OCI-M2 (cell line): ENCODE data around the gene SETD1A.

Source experiments
- DNase-seq: peaks from one replicate; lab custom pipeline; 2025; ENCODE audit not compliant: unreplicated experiment; lab: John Stamatoyannopoulos, UW

Gene SETD1A

DNA sequence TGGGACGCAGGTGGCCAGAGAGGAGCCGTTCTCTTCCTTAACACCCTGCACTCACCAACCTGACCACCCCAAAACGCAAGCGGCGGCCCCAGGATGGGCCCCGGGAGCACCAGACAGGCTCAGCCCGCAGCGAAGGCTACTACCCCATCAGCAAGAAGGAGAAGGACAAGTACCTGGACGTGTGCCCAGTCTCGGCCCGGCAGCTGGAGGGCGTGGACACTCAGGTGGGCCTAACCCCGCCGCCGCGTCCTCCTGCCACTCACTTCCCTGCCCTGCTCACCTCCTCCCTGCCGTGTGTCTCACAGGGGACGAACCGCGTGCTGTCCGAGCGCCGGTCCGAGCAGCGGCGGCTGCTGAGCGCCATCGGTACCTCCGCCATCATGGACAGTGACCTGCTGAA lies 22.9 kb downstream of the SETD1A start:
- no peak for DNase-seq

DNA sequence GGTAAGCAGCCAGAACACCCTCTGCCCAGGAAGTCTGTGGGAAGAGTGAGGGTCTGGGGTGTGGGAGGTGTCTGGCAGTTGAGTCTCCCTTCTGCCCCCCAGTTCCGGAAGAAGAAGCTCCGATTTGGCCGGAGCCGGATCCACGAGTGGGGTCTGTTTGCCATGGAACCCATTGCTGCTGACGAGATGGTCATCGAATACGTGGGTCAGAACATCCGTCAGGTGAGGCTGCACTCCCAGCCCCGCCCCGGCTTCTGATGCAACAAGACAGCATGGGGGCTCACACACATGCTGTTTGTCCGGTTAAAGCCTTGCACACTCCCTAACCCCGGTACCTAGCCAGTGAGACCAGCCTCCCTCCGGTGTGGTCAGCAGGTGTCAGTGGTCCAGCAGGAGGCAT lies 23.4 kb downstream of the SETD1A start:
- DNase-seq: no peak

DNA sequence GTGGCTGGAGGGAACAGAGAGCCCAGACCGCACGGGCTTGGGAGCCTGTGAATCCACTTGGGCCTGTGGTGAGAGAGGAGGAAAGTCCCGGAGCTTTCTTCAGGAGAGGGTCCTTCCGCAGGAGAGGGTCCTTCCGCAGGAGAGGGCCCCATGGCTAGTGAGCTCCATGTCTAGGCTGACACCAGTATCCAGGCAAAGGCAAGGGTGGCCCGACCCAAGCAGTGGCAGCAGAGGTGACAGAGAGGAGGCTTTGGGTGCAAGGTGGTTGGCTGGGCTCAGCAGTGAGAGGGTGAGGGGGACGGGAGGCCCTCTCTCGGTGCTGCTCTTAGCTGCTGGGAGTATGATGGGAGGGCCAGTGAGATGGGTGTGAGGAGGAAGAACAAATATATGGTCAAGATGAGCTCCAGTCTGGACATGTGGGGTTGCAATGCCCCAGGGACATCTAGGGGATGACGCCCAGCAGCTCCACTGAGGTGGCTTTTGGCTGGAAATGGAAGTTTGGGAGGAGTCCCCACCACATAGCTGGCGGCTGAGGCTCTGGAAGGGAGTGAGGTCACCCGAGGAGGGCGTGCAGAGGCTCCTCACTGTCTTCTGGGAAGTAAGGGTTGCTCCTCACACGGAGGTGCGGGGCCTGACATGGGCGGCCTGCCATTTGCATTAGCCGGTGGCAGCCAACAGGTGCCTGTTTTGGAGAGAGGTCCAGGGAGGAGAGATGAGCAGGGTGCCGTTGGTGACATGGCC lies 25.2 kb downstream of the SETD1A start:
- no peak for DNase-seq

DNA sequence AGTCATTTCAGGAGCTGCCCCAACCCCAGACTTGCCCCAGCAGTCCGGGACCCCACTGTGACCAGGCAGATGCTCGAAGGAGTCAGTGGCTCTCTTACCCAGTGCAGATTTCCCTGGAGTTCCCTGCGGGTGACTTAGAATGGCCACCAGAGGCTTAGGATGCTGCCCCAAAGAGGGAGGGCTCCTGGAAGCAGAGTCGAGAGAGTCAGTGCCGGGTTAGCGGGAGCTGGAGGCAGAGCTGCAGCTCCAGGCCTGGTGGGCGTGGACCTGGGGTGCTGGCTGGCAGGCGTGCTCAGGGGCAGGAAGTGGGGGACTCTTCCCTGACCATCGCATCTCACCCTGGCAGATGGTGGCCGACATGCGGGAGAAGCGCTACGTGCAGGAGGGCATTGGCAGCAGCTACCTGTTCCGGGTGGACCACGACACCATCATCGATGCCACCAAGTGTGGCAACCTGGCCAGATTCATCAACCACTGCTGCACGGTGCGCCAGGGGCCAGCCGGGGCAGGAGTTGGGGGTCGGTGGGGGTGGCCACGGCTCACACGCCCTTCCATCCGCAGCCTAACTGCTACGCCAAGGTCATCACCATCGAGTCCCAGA lies 25.8 kb downstream of the SETD1A start:
- DNase-seq: no peak

DNA sequence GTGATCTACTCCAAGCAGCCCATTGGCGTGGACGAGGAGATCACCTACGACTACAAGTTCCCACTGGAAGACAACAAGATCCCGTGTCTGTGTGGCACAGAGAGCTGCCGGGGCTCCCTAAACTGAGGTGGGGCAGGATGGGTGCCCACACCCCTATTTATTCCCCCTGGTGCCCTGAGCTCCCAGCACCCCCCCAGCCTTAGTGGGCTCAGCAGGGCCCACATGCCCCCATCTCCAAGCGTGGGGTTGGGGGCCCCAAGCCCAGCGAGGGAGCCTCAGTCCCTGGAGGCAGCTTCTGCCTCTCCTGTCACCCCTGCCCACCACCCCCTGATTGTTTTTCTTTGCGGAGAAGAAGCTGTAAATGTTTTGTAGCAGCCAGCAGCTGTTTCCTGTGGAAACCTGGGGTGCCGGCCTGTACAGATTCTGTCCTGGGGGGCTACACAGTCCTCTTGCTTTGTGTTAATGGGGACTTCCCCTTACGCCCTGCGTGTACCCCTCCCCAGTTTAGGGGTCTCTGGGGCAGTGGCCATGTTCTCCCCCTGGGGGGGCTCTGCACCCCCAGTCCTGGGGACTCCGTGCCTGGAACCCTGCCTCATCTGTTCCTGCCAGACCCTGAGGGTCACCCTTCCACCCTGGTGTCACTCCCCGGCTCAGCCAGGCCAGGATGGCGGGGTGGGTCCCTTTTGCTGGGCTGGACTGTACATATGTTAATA lies 26.5 kb downstream of the SETD1A start:
- no peak for DNase-seq

DNA sequence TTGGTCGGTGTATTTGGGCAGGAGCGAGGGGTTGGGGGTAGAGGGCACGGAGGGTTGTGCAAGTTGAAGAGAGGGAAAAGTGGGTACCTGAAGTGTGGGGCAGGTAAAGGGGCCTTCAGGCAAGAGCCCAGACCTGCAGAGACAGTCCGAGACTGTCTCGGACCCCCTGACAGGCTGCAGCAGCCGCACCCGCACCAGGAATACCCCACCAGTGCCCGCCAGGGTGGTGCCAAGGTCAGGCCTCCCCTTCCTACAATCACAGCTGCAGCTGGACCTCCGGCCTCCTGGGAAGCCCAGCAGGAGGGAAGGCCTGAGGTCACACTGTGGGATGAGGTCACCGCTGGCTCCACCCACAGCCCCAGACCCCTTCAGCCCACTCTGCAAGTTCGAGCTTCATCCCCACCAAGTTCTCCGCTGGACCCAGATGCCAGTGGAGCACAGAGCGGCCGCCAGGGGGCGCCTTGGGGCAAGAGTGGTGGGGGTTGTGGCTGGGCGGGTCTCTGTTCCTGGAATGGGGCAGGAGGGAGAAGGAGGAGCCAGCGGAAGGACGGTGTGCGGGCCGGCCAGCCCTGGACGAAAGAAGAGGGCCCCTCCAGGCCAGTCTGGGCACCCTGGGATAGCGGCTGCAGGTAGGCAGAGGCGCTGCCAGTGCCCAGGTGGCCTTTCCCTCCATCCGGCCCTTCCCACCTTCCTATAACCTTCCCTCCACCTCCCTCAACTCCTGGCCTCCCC lies 27.3 kb downstream of the SETD1A start, which contains the start of gene HSD3B7:
Gene HSD3B7 (plus strand): TSS at position 539 of the 732 bp plus-strand sequence. CDS start 452 bp downstream, outside the sequence.
- DNase-seq: no peak

DNA sequence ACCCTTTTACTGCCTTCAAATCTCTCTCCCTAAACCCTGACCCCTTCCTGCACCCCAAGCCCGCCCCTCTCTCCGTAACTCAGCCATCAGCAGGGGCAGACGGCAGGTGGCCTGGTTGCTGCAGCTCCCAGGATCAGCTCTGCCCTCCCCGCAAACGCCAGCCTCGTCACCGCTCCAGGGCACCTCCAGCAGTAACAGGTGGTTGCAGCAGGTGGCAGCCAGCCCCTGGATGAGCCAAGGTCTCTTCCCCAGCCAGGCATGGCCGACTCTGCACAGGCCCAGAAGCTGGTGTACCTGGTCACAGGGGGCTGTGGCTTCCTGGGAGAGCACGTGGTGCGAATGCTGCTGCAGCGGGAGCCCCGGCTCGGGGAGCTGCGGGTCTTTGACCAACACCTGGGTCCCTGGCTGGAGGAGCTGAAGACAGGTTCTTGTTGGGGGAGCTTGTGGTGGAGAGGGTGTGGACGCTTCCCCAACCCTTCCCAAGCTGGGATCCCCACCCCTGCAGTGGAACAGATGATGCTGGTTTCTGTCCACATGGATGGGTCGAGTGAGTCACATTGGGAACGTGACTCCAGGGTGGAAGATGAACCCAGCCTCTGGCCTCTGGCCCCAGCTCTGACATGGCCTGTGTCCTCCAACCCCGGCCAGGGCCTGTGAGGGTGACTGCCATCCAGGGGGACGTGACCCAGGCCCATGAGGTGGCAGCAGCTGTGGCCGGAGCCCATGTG lies 28.0 kb downstream of the SETD1A start:
- no peak for DNase-seq

DNA sequence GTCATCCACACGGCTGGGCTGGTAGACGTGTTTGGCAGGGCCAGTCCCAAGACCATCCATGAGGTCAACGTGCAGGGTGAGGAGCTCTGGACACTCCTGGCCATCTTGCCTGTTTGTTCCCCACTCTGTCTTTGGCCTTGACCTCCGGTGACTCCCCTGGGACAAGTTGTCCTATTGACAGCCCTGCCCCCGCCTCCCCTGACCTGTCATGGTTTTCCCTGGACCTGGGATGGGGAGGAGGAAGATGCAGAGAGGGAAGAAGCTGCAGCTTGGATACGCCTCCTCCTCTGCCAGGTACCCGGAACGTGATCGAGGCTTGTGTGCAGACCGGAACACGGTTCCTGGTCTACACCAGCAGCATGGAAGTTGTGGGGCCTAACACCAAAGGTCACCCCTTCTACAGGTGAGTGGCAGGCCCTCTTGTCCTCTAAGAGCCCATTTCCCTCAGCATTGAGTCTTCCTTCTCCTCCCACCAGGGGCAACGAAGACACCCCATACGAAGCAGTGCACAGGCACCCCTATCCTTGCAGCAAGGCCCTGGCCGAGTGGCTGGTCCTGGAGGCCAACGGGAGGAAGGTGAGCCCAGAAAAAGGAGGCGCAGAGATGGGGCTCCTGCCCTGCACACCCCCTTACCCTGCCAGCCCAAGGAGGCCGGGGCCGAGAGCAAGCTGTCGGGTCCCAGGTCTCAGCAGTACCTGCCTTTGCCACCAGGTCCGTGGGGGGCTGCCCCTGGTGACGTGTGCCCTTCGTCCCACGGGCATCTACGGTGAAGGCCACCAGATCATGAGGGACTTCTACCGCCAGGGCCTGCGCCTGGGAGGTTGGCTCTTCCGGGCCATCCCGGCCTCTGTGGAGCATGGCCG lies 28.8 kb downstream of the SETD1A start:
- DNase-seq: no peak

DNA sequence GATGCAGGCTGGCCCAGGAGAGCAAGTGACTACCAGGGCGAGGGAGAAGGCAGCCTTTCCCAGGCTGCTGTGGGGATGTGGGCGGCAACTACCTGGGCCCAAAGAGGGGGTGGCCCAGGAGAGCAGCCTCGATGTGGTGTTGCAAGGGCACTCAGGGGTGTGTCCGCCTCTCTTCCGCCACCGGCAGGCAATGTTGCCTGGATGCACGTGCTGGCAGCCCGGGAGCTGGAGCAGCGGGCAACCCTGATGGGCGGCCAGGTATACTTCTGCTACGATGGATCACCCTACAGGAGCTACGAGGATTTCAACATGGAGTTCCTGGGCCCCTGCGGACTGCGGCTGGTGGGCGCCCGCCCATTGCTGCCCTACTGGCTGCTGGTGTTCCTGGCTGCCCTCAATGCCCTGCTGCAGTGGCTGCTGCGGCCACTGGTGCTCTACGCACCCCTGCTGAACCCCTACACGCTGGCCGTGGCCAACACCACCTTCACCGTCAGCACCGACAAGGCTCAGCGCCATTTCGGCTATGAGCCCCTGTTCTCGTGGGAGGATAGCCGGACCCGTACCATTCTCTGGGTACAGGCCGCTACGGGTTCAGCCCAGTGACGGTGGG lies 30.1 kb downstream of the SETD1A start:
- no peak for DNase-seq

DNA sequence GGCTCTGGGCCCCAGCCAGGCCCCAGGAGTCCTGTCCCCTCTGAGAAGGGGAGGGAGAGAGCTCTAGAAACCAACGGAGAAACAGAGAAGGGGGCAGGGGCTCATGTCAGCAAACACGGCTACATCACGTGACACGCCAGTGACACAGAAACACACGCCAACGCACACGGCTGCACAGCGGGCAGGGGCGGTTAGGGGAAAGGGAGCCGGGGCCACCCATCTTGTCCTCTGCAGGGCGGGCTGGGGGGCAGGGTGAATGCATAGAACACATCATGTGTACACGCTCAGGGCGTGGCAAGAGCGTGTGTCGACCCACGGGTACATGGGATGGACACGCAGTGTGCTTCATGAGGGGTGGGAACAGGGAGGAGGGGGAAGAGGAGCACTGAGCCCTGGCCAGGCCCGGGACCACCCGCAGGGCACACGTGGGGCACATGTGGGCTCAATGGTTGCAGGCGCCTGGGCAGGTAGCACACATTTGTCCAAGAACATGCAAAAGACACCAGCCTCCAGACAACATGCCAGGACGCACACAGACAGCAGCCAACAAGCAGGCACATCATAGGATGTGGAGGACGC lies 32.0 kb downstream of the SETD1A start:
- DNase-seq: no peak

DNA sequence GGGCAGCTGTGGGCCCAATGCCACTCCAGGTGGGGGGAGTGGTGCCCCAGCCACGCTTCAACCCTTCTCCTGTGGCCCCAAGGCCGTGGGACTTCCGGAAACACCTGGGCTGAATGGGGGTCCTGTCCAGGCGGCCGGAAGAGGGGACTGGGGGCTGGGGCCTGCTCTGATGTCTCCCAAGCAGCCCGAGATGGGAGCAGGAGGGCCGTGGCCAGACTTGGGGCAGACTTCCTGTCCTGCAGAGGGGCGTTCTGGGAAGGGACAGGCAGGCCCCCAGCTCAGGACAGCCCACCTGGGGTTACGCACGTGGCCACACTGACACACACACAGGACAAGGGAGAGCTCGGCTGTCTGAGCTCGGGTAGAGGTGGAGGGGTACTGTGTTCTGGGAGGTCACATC lies 32.6 kb downstream of the SETD1A start:
- no peak for DNase-seq

DNA sequence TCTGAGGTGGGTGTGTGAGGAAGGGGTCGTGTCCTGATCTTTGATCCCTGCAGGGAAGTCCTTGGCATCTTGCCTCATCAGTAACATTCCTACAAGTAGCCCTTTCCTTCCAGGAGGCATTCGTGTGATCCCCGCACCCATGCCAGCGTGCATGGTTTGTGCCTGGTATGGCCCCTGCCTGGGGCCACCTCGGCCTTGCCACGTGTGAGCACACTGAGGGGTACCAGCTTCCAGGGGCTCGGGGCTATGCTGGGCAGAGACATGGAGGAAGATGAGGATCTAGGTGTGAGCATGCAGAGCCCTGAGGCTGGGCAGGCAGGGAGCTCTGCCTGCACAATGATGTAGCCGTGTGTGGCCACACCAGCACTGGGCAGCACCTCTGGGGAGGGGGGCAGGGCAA lies 33.5 kb downstream of the SETD1A start:
- DNase-seq: no peak

DNA sequence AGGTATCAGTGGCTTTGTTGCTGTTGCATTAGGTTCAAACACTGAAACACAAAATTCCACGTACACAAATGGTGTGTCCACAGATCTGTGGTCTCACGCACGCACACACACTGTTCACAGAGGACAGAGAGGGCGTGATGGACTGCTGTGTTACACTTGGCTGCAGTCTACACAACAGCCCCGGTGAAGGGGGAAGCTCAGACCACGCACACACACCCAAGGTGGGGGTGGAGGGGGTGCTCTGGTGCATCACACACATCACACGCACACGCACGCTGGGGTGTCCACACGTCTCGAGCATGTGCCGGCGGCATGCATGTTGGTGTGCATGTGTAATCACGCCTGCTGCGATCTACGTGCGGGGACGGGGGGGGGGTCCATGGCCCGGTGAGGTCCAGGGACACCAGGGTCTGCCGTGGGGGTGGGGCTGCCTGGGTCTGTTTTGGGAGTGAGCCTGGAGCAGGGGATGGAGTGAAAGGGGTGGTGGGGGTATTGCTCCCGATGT lies 34.8 kb downstream of the SETD1A start:
- DNase-seq: no peak

DNA sequence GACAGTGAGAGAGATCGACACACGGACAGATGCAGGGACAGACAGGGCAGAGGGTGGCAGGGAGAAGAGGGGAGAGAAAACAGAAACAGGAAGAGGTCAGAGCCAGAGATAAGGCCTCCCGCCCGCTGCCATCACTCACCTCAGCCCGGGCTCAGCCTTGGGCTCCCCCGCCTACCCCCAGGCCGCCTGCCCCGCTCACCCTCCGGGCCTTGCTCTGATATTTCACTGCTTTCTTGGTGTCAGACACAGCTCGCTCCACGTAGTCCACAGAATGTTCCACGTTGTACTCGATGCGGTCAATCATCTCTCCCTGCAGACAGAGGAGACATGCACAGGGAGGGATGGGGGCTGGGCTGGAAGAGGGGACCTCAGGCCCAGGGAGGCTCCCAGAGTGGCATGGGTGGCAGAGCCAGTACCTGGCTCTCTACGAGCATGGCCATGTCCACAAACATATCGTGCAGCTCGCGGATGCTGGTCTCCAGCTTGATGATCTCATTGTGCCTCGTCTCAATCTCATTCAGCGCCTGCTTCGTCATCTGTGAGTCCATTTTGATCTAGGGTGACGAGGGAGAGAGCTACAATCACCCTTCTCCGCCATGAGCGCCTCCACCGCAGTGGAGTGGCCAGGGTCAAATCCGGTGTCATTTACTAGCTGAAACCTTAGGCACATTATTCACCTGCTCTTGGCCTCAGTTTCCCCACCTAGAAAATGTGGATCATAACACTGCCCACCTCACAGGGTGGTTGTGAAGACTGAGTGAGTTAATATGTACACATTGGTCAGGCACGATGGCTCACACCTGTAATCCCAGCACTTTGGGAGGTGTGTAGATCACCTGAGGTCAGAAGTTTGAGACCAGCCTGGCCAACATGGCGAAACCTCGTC lies 35.6 kb downstream of the SETD1A start:
- DNase-seq: no peak

DNA sequence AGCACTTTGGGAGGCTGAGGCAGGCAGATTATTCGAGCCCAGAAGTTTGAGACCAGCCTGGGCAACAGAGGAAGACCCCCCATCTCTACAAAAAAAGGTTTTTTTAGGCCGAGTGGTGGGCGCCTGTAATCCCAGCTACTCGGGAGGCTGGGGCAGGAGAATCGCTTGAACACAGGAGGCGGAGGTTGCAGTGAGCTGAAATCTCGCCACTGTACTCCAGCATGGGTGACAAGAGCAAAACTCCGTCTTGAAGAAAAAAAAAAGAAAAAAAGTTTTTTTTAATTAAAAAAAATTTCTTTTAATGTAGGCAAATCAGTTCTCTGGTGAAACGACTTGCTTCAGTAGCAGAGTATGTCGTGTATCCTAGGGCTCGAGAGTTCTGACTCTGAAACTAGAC lies 38.4 kb downstream of the SETD1A start:
- DNase-seq: no peak

DNA sequence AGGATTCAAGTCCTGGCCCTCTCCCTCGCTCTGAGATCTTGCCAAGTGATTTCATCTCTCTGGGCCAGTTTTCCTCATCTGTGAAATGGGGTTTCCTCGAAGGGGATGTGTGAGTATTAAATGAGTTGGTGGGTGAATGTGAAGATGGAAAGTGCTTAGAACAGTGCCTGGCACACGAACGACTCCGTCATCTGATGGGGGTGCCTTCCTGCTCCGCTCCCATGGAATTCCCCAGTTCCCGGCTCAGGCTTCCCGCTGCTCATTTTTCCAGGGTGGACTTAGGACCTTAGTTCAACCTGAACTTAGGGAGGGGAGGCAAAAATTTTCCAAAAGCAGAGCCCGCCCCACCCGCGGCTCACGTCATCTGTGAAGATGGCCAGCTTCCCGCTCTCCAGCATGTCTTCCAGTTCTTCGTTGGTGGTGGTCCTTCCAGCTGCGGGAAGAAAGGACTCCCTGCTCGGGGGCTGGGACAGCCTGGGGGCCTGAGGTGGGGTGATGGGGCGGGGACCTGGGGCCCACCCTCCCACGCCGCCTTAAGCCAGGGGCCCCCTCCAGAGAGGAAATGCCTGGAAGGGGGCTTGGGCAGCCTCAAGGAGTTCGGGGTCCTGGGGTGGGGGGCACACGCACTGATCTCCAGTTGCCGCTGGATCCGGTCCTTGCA lies 38.9 kb downstream of the SETD1A start:
- DNase-seq: no peak

DNA sequence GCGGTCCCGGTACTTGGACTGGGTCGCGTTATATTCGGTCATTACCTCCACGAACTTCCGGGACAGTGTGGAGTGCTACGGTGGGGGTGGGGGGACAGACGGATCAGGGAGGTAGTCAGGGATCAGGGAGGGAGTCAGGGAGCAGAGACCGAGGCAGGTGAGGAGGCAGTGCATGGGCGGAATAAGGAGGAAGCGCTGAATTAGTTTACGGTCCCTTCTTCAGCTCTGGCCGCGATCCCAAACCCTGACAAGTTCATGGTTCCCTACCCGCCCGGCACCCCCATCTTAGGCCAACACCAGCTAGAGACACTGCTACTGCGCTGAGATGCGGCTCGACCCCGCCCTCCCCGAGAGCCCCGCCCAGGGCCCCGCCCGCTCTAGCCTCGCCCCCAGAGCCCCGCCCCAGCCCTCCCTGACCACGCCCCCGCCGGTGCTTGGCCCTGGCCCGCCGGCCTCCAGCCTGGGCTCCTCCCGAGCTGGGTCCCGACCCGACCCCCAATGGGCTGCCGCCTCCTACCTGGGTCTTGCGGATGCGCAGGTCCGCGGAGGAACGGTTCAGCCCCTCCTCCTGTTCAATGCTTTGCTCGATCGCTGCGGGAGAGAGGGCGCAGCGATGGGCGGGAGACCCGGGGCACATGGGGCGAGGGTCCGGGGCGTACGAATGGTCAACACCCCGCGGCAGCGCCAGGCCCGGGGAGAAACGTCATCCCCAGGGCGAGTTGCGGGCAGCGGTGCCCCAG lies 39.6 kb downstream of the SETD1A start:
- no peak for DNase-seq
